Smooth muscle cell (in vitro differentiated cells): ENCODE measurements around the gene HELLS. TPM values are rescaled to one million over a fixed set of nuclear protein-coding genes. Genes with fewer than 3 reads are reported as not detected.

Experiments
- DNase-seq: peaks from one replicate; lab custom pipeline; 2025; ENCODE audit not compliant: unreplicated experiment; lab: John Stamatoyannopoulos, UW
- H2AFZ ChIP-seq: fragments of 200-600 bp; sonication (generic); 2 replicates; pipeline ENCODE4 v1.6.0; 2016; ENCODE audit warnings: antibody characterized with exemption, low read depth, mild to moderate bottlenecking
- H3F3A ChIP-seq: fragments of 200-600 bp; sonication (generic); 2 replicates; pipeline ENCODE4 v1.6.0; 2017; ENCODE audit warnings: antibody characterized with exemption, low read depth
- H3K27ac ChIP-seq: fragments of 200-600 bp; sonication (generic); 2 replicates; pipeline ENCODE4 v1.5.1; 2016; ENCODE audit warnings: low read depth, mild to moderate bottlenecking
- H3K27me3 ChIP-seq: fragments of 200-600 bp; sonication (generic); 2 replicates; pipeline ENCODE4 v1.6.1; 2016; ENCODE audit warnings: low read depth, mild to moderate bottlenecking
- H3K36me3 ChIP-seq: fragments of 200-600 bp; sonication (generic); 2 replicates; pipeline ENCODE4 v1.5.1; 2016; ENCODE audit warnings: low read depth
- H3K4me1 ChIP-seq: fragments of 200-600 bp; sonication (generic); 2 replicates; pipeline ENCODE4 v1.5.1; 2016; ENCODE audit warnings: low read depth
- H3K4me2 ChIP-seq: fragments of 200-600 bp; sonication (generic); 2 replicates; pipeline ENCODE4 v1.6.0; 2016; ENCODE audit warnings: mild to moderate bottlenecking
- H3K4me3 ChIP-seq: fragments of 200-600 bp; sonication (generic); 2 replicates; pipeline ENCODE4 v1.5.1; 2016; ENCODE audit warnings: mild to moderate bottlenecking
- H3K79me2 ChIP-seq: fragments of 200-600 bp; sonication (generic); 2 replicates; pipeline ENCODE4 v1.6.0; 2016; ENCODE audit warnings: low read depth, mild to moderate bottlenecking
- H3K9ac ChIP-seq: fragments of 200-600 bp; sonication (generic); 2 replicates; pipeline ENCODE4 v1.6.0; 2016; ENCODE audit warnings: low read depth
- H3K9me3 ChIP-seq: fragments of 200-600 bp; sonication (generic); replicated peaks from 2 replicates; pipeline ENCODE4 v1.5.1; 2016; ENCODE audit warnings: low read depth
- H4K20me1 ChIP-seq: fragments of 200-600 bp; sonication (generic); 2 replicates; pipeline ENCODE4 v1.6.0; 2016; ENCODE audit warnings: low read depth
- WGBS: methylation state at CpG from one replicate; pipeline ENCODE4 v1.1.7; 2016; ENCODE audit warnings: low lambda C conversion rate; 5-methylcytosine and 5-hydroxymethylcytosine counted together
- polyA plus RNA-seq: library from polyadenylated mRNA; unstranded; fragments of >200 nt; fragmentation: Nextera tagmentation; extraction: Ambion mirVana; gene quantifications from 2 replicates; pipeline ENCODE4 v1.2.1, GENCODE V29; 2016
- total RNA-seq: library from RNA; depleted of rRNA; stranded (reverse); fragments of >200 nt; gene quantifications from 2 replicates; pipeline ENCODE4 v1.2.3, GENCODE V29; 2014
- TF ChIP-seq, protein P1 (sequence below): fragments of 200-600 bp; sonication (generic); IDR thresholded peaks from 2 replicates; pipeline ENCODE4 v1.5.1; 2017; ENCODE audit warnings: borderline replicate concordance, mild to moderate bottlenecking, antibody characterized with exemption; ENCODE audit not compliant: insufficient read depth, poor library complexity, severe bottlenecking

The HELLS gene
- 32.8 and 55.5 TPM in 2 replicates for total RNA-seq
- 10.5 and 18.2 TPM in 2 replicates for polyA plus RNA-seq

DNA sequence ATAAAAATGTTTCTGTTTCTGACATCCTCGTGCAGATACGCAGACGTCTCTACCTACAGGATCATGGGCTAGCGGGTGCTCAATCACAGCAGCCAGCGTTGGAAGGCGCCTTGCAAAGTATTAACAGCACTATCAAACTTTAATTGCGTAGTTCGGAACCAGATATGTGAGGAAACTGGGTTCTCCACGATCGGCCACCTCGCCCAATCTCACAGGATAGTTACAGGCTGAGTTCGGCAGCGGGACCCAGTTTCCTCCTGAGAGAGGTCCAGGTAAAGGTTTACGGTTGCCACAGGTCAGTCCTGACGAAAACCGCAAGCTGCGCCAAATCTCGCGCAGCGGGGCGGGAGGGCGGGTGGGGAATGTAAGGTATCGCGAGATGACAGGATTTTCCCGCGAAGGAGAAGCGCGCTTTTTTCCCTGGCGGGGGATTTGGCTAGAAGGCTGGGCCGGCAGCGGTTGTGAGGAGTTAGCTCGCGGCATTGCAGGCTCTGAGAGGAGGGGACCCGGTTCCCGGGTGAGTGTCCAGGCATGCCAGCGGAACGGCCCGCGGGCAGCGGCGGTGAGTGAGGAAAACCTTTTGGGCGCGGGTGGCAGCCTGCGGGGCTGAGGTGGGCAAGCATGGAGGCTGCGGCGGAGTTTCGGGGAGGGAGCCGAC, at the start of gene HELLS:
HELLS (plus strand) TSS at position 398 of the 658 bp plus-strand sequence; CDS start at position 532, 134 bp downstream.
- H3K27ac ChIP-seq, result peak within 1 kb of the TSS; percentile 72
- peak within 1 kb of the TSS; percentile 80 for H3K9ac ChIP-seq
- H4K20me1 ChIP-seq, result no peaks in the 10 kb centered on the region
- 1% methylated on average over 47 of the region's 48 CpGs for WGBS
- peaks cover 20% of the 10 kb centered on the region for H3K79me2 ChIP-seq
- no peaks in the 10 kb centered on the region for H3F3A ChIP-seq
- H3K9me3 ChIP-seq, result no peaks in the 10 kb centered on the region
- peak; percentile 58 for DNase-seq
- H3K27me3 ChIP-seq, result no peaks in the 10 kb centered on the region
- H3K4me2 ChIP-seq, result peak within 1 kb of the TSS; percentile 88
- peak within 1 kb of the TSS; percentile 75 for H3K4me3 ChIP-seq
- TF ChIP-seq, protein P1, sequence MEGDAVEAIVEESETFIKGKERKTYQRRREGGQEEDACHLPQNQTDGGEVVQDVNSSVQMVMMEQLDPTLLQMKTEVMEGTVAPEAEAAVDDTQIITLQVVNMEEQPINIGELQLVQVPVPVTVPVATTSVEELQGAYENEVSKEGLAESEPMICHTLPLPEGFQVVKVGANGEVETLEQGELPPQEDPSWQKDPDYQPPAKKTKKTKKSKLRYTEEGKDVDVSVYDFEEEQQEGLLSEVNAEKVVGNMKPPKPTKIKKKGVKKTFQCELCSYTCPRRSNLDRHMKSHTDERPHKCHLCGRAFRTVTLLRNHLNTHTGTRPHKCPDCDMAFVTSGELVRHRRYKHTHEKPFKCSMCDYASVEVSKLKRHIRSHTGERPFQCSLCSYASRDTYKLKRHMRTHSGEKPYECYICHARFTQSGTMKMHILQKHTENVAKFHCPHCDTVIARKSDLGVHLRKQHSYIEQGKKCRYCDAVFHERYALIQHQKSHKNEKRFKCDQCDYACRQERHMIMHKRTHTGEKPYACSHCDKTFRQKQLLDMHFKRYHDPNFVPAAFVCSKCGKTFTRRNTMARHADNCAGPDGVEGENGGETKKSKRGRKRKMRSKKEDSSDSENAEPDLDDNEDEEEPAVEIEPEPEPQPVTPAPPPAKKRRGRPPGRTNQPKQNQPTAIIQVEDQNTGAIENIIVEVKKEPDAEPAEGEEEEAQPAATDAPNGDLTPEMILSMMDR, result no peak
- peaks cover 12% of the 10 kb centered on the region for H3K4me1 ChIP-seq
- no peaks in the 10 kb centered on the region for H3K36me3 ChIP-seq
- H2AFZ ChIP-seq, result peak within 1 kb of the TSS; percentile 92

DNA sequence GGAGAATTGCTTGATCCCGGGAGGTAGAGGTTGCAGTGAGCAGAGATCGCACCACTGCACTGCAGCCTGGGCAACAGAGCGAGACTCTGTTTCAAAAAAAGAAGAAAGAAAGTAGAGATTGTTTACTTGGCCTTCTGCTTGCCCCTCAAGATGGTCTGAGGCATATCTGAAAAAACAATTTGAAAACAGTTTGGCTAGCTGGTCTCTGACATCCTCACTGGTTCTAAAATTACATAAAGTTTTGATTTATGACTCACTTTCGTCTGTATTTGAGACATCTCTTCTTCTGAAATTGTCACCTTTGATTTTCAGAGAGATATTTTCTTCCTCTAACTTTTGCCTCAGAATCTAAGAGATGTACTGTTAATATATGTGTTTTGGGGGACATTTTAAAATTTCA, 49.6 kb upstream of the HELLS start:
- Histone ChIP-seq H3K79me2 (no peaks in the 10 kb centered on the region), H2AFZ (no peak overlapping the region), H3K36me3 (no peaks in the 10 kb centered on the region), H4K20me1 (peaks cover 1% of the 10 kb centered on the region), H3K4me3 (no peak overlapping the region), H3K9ac (no peak overlapping the region), H3K4me1 (no peaks in the 10 kb centered on the region), H3K9me3 (no peaks in the 10 kb centered on the region), H3K27ac (no peak overlapping the region), H3F3A (no peaks in the 10 kb centered on the region), H3K27me3 (no peaks in the 10 kb centered on the region), H3K4me2 (no peak overlapping the region)
- 96% methylated on average over 4 of the region's 4 CpGs for WGBS
- DNase-seq, result no peak
- TF ChIP-seq, protein P1, result no peak

DNA sequence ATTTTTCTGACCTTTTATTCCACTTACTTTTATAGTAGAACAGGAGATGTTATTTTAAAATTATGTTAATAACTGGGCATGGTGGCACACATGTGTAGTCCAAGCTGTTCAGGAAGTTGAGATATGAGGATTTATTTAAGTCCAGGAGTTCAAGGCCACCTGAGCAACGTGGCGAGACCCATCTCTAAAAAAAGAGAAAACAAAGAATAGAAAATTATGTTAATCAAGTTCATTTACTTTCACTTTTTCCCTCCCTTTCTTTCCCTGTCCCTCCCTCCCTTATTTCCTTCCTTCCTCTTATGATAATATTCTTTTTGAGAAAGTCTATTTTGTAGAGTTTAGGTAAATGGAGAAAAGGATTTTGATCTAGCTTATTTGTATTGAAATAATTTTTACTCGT, 48.9 kb upstream of the HELLS start:
- TF ChIP-seq, protein P1, result no peak
- Histone ChIP-seq H3K4me2 (no peak overlapping the region), H2AFZ (no peak overlapping the region), H3K79me2 (no peaks in the 10 kb centered on the region), H3F3A (no peaks in the 10 kb centered on the region), H3K9ac (no peak overlapping the region), H3K36me3 (no peaks in the 10 kb centered on the region), H3K9me3 (no peaks in the 10 kb centered on the region), H3K4me1 (no peaks in the 10 kb centered on the region), H3K27ac (no peak overlapping the region), H4K20me1 (no peaks in the 10 kb centered on the region), H3K27me3 (no peaks in the 10 kb centered on the region), H3K4me3 (no peak overlapping the region)
- DNase-seq, result no peak
- 94% methylated on average over 3 of the region's 3 CpGs for WGBS

DNA sequence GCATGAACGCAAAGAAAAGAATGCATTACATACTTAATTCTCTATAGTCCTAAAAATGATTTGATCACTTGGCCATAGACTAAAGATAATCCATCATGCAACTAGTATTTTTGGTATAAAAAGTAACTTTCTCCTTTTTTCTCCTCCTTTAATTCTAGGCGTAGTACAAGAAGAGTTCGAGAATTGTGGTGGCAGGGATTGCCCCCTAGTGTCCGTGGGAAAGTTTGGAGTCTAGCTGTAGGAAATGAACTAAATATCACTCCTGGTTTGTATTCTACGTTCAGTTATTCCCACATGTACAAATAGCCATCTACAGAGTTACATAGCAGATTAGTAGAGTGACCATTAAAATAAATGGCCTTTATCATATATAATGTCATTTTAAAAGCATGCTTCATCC, 45.5 kb upstream of the HELLS start:
- Histone ChIP-seq H3K4me2 (no peak overlapping the region), H3F3A (no peaks in the 10 kb centered on the region), H3K27me3 (no peaks in the 10 kb centered on the region), H4K20me1 (no peaks in the 10 kb centered on the region), H3K4me3 (no peak overlapping the region), H3K4me1 (no peaks in the 10 kb centered on the region), H3K36me3 (no peaks in the 10 kb centered on the region), H3K9me3 (no peaks in the 10 kb centered on the region), H3K9ac (no peak overlapping the region), H3K27ac (no peak overlapping the region), H3K79me2 (no peaks in the 10 kb centered on the region), H2AFZ (no peak overlapping the region)
- WGBS, result 75% methylated on average over 5 of the region's 5 CpGs
- TF ChIP-seq, protein P1, result peak; percentile 26
- no peak for DNase-seq
